Body of pancreas (tissue), 4 donors: Measurements from ENCODE around the gene GTF2F2.
"Not testable (repeated sequence)": the region's sequence is repeated elsewhere in the genome, so short reads cannot be mapped to it uniquely, and the experiment has no call there.

Experiments
- CTCF ChIP-seq, 7 experiments: fragments of 450-650 bp in 4 of 7; fragments of 200-600 bp in 3 of 7; sonication (generic) in 3 of 7; IDR thresholded peaks; one replicate each; pipeline ENCODE4 v1.5.1; 2016 to 2019; ENCODE audit warnings: antibody characterized with exemption in 7 of 7
- POLR2A ChIP-seq, 3 donors: fragments of 450-650 bp; IDR thresholded peaks; one replicate each; pipeline ENCODE4 v1.6.1; 2016; ENCODE audit warnings: antibody characterized with exemption in 3 of 3, mild to moderate bottlenecking in 2 of 3

- TF ChIP-seq CTCF, POLR2A (IDR thresholded peaks at IDR 0.05): not testable (repeated sequence)
These were observed 124.4 kb downstream of the GTF2F2 start for GRCh38 chr13:45244736-45245135.
